ENCODE measurements around the gene PIAS1. TPM values are rescaled to one million over a fixed set of nuclear protein-coding genes. Genes with fewer than 3 reads are reported as not detected.
"Not testable (repeated sequence)": the region's sequence is repeated elsewhere in the genome, so short reads cannot be mapped to it uniquely, and the experiment has no call there.

Gene PIAS1
- total RNA-seq, 1 donor from 2014 or later: 30.8 TPM

GRCh38 chr15:68209735-68210408 lies 155.8 kb downstream of the PIAS1 start:
- H3K4me1 Mint-ChIP-seq (ENCODE audit: low read depth): peaks cover 2% of the 10 kb centered on the region
- no peak overlapping the region for H3K4me3 Mint-ChIP-seq (ENCODE audit: unreplicated experiment)
- no peak overlapping the region for H3K27ac Mint-ChIP-seq (ENCODE audit: unreplicated experiment)
- TF ChIP-seq CTCF (IDR thresholded peaks at IDR 0.05): no peak
- no peaks in the 10 kb centered on the region for H3K9me3 Mint-ChIP-seq (ENCODE audit: low read depth)
- H3K27me3 Mint-ChIP-seq (ENCODE audit: low read depth): no peaks in the 10 kb centered on the region
- DNase-seq (ENCODE audit: low spot score): no peak
- H3K36me3 Mint-ChIP-seq (ENCODE audit: low read depth): peaks cover 1% of the 10 kb centered on the region

GRCh38 chr15:68210409-68210756 lies 156.3 kb downstream of the PIAS1 start:
- no peak overlapping the region for H3K4me3 Mint-ChIP-seq (ENCODE audit: unreplicated experiment)
- no peaks in the 10 kb centered on the region for H3K4me1 Mint-ChIP-seq (ENCODE audit: low read depth)
- no peaks in the 10 kb centered on the region for H3K9me3 Mint-ChIP-seq (ENCODE audit: low read depth)
- H3K27ac Mint-ChIP-seq (ENCODE audit: unreplicated experiment): no peak overlapping the region
- TF ChIP-seq CTCF (IDR thresholded peaks at IDR 0.05): no peak
- H3K27me3 Mint-ChIP-seq (ENCODE audit: low read depth): no peaks in the 10 kb centered on the region
- H3K36me3 Mint-ChIP-seq (ENCODE audit: low read depth): peaks cover 3% of the 10 kb centered on the region
- DNase-seq (ENCODE audit: low spot score): no peak

GRCh38 chr15:68210821-68211655 lies 156.9 kb downstream of the PIAS1 start:
- Mint-ChIP-seq H3K9me3 (ENCODE audit: low read depth) (no peaks in the 10 kb centered on the region), H3K4me1 (ENCODE audit: low read depth) (no peaks in the 10 kb centered on the region), H3K27ac (ENCODE audit: unreplicated experiment) (no peak overlapping the region), H3K27me3 (ENCODE audit: low read depth) (no peaks in the 10 kb centered on the region), H3K36me3 (ENCODE audit: low read depth) (peaks cover 3% of the 10 kb centered on the region), H3K4me3 (ENCODE audit: unreplicated experiment) (no peak overlapping the region)
- TF ChIP-seq CTCF (IDR thresholded peaks at IDR 0.05): peak; percentile 92
- DNase-seq (ENCODE audit: low spot score): no peak

GRCh38 chr15:68211656-68212320 lies 157.7 kb downstream of the PIAS1 start:
- no peak overlapping the region for H3K4me3 Mint-ChIP-seq (ENCODE audit: unreplicated experiment)
- no peaks in the 10 kb centered on the region for H3K4me1 Mint-ChIP-seq (ENCODE audit: low read depth)

GRCh38 chr15:68213491-68213845 lies 159.4 kb downstream of the PIAS1 start:
- H3K4me1 Mint-ChIP-seq (ENCODE audit: low read depth); H3K27ac Mint-ChIP-seq (ENCODE audit: unreplicated experiment); DNase-seq (ENCODE audit: low spot score); H3K36me3 Mint-ChIP-seq (ENCODE audit: low read depth); H3K27me3 Mint-ChIP-seq (ENCODE audit: low read depth); H3K9me3 Mint-ChIP-seq (ENCODE audit: low read depth); H3K4me3 Mint-ChIP-seq (ENCODE audit: unreplicated experiment): not testable (repeated sequence)

More at GRCh38 chr15:68211656-68212320, 157.7 kb downstream of the PIAS1 start:
- no peak for TF ChIP-seq CTCF (IDR thresholded peaks at IDR 0.05)
- Mint-ChIP-seq H3K27me3 (ENCODE audit: low read depth) (no peaks in the 10 kb centered on the region), H3K9me3 (ENCODE audit: low read depth) (no peaks in the 10 kb centered on the region), H3K27ac (ENCODE audit: unreplicated experiment) (no peak overlapping the region), H3K36me3 (ENCODE audit: low read depth) (peaks cover 3% of the 10 kb centered on the region)
- DNase-seq (ENCODE audit: low spot score): no peak

Measured in chondrocyte (in vitro differentiated cells).